Activated T-cell treated with anti-CD3 and anti-CD28 coated beads, Interleukin-2, amount 50 U/mL, for 4 hours (primary cell): Measurements from ENCODE around the gene DBH. TPM values are rescaled to one million over a fixed set of nuclear protein-coding genes. Genes with fewer than 3 reads are reported as not detected.
"Not testable (repeated sequence)": the region's sequence is repeated elsewhere in the genome, so short reads cannot be mapped to it uniquely, and the experiment has no call there.

Experiments used
- ATAC-seq, 2 donors: fragments of 200-7000 bp; cut with Tn5 transposase; one replicate each; pipeline ENCODE4 v1.10.0; 2021
- DNase-seq: peaks from one replicate; pipeline ENCODE4 v3.0.0-alpha.2; 2020
- H3K27me3 Mint-ChIP-seq: one replicate; pipeline ENCODE4 v1.8.0; 2021; ENCODE audit warnings: low read depth, mixed read lengths
- H3K36me3 Mint-ChIP-seq: one replicate; pipeline ENCODE4 v1.8.0; 2022; ENCODE audit warnings: mixed read lengths; ENCODE audit not compliant: insufficient read depth
- H3K4me1 Mint-ChIP-seq: one replicate; pipeline ENCODE4 v1.8.0; 2021; ENCODE audit warnings: low read depth, mixed read lengths
- H3K4me3 Mint-ChIP-seq: one replicate; pipeline ENCODE4 v1.8.0; 2021; ENCODE audit warnings: mild to moderate bottlenecking, moderate library complexity, mixed read lengths
- H3K9me3 Mint-ChIP-seq: one replicate; pipeline ENCODE4 v1.8.0; 2021; ENCODE audit warnings: mixed read lengths
- total RNA-seq, 3 donors: library from RNA; stranded (reverse); gene quantifications; one replicate each; pipeline ENCODE4 v1.2.1, GENCODE V29; 2021

DBH gene
- total RNA-seq, 3 donors from 2014 or later = not detected

DNA sequence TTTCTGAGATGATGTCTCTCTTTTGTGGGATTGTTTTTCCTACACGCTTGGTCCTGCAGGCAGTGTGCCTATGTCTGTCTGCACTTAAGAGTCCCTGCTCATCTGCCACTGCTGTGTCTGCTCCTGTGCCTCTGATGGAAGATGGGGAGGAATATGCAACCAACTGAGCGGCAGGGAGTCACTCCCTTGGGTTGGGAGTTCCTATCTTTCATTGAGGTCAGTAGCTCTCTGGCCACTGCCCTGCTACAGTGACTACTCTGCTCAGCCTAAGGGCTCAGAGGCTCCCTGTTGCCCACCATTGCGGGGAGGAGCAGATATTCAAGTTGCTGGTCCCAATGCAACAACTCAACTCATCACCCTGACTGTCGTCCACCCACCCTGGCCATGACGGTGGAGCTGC lies 13.6 kb upstream of the DBH start:
- no peak overlapping the region for H3K4me3 Mint-ChIP-seq
- peaks cover 36% of the 10 kb centered on the region for H3K4me1 Mint-ChIP-seq

DNA sequence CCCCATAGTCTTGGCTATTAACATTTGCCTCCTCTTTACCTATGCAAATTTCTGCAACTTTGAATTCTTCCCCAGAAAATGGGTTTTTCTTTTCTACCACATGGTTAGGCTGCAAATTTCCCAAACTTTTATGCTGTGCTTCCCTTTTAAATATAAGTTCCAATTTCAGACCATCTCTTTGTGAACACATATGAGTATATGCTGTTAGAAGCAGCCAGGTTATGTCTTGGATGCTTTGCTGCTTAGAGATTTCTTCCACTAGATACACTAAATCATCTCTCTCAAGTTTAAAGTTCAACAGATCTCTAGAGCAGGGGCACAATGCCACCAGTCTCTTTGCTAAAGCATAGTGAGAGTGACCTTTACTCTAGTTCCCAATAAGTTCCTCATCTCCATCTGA lies 10.2 kb upstream of the DBH start:
- ATAC-seq = not testable (repeated sequence)

More for the DNA sequence above, 13.6 kb upstream of the DBH start:
- Mint-ChIP-seq H3K9me3 (peaks cover 11% of the 10 kb centered on the region), H3K27me3 (peaks cover 2% of the 10 kb centered on the region), H3K36me3 (peaks cover 7% of the 10 kb centered on the region)
- DNase-seq = no peak
- ATAC-seq = no peak

GRCh38 chr9:133627341-133627740 lies 8.8 kb upstream of the DBH start:
- no peak for ATAC-seq
- H3K4me1 Mint-ChIP-seq = peaks cover 5% of the 10 kb centered on the region

More for the DNA sequence above, 10.2 kb upstream of the DBH start:
- not testable (repeated sequence) for H3K27me3 Mint-ChIP-seq, H3K36me3 Mint-ChIP-seq, DNase-seq, H3K4me3 Mint-ChIP-seq
- Mint-ChIP-seq H3K4me1 (peaks cover 17% of the 10 kb centered on the region), H3K9me3 (peaks cover 11% of the 10 kb centered on the region)

GRCh38 chr9:133628766-133629165 lies 7.4 kb upstream of the DBH start:
- Mint-ChIP-seq H3K36me3 (peaks cover 7% of the 10 kb centered on the region), H3K27me3 (peaks cover 2% of the 10 kb centered on the region), H3K4me1 (no peaks in the 10 kb centered on the region), H3K9me3 (peaks cover 11% of the 10 kb centered on the region), H3K4me3 (no peak overlapping the region)
- ATAC-seq (no peak), DNase-seq (no peak)

More at GRCh38 chr9:133627341-133627740, 8.8 kb upstream of the DBH start:
- H3K4me3 Mint-ChIP-seq = no peak overlapping the region
- peaks cover 11% of the 10 kb centered on the region for H3K9me3 Mint-ChIP-seq
- H3K27me3 Mint-ChIP-seq = peaks cover 2% of the 10 kb centered on the region
- no peak for DNase-seq
- H3K36me3 Mint-ChIP-seq = peaks cover 7% of the 10 kb centered on the region

DNA sequence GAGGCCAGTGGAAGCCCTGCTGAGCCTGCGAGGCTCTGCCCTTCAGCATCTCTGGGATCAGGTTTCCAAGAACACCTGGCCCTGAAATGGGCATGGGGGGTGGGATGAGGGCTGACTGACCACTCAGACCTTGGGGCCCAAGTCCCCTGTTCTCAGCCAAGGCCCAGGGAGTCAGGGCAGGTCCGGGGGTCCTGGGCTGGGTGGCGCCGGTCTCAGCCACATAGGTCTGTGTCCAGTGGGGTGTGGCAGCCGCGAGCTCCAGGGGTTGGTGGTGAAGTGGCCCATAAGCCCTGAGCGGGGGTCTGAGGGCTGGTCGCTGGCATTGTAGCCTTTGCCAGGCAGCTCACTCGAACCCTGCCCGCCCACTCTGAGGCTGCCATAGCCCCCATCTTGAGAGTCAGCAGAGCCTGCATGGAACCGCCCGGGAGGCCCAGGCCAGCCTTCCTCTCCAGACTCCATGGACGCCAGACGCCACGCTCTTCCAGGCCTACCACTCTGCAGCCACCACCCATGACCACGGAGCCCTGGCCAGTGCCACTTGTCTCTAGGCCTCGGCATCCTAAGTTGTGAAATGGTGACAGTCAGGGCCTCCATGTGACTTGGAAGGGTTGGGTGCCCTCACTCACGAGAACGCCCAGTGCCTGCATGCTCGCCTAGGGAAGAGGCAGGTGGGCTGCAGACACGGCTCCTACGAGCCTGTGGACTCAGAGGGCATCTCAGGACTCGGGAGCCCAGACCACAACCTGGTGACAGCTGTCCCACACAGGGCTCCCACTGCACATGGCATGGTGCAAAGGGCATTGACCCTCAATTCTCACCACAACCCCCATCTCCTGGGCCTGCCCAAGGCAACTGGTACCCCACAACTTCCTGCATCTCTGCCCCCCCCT lies 6.7 kb upstream of the DBH start:
- Mint-ChIP-seq H3K9me3 (peaks cover 11% of the 10 kb centered on the region), H3K36me3 (peaks cover 7% of the 10 kb centered on the region), H3K27me3 (peaks cover 2% of the 10 kb centered on the region), H3K4me1 (no peaks in the 10 kb centered on the region), H3K4me3 (no peak overlapping the region)
- DNase-seq (no peak), ATAC-seq (no peak)

DNA sequence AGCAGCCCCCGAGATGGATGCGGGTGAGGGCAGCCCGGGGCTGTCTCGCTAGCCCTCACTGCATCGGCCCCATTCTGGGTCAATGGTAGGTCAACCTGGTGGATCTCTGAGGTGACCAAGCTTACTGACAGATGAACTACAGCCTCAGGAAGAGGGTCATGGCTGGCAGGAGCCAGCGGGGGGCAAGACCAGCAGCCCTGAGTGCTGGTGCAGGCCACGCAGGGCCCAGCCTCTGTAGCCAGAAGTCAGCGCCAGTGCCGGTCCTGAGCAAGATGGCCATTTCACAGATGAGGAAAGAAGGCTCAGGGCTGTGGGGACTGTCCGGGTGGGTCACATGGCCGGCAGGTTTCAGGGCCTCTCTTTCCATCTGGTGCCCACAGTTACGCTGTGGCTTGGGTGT lies 5.1 kb upstream of the DBH start:
- no peaks in the 10 kb centered on the region for H3K4me1 Mint-ChIP-seq
- peaks cover 5% of the 10 kb centered on the region for H3K36me3 Mint-ChIP-seq
- H3K9me3 Mint-ChIP-seq = peaks cover 8% of the 10 kb centered on the region
- no peak for DNase-seq
- H3K27me3 Mint-ChIP-seq = peaks cover 3% of the 10 kb centered on the region
- H3K4me3 Mint-ChIP-seq = no peak overlapping the region
- no peak for ATAC-seq

DNA sequence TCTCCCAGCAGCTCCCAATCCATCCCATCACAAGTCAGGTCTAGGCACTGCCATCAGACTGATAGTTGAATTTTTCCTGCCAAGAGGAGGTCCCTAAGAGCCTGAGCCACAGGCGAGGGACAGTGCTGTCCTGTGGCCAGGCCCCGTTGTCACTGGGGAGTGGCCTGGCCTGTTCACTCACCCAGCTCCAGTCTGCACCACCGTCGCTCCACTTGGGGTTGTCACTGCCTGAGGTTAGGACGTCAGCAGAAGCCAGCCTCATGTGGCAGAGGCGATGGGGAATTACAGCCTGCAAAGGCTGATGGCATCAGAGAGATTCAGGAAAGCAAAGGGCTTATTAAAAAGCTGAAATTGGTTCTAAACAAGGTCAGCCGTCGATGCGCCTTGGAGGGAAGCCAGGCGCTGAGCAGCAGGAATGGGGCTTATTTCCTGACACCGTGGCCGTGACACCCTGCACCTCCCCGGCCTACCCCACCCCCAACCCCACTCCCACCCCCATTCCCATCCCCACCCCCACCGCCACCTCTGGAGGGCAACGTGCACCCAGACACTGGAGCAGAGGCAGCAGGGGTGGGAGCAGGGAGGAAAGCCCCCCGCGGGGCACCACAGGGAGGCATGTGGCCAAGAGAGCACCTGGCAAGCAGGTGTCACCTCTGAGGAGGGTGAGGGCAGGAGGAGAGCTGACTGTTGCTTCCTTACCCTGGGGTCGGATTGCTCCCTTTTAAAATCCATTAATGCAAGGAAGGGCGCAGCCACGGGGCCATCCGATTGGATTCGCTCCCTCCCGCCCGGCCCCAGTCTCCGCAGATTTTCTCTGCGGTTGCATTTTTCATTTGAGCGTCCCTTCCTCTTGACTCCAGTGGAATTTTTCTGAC lies 3.1 kb upstream of the DBH start:
- Mint-ChIP-seq H3K9me3 (no peaks in the 10 kb centered on the region), H3K4me3 (no peak overlapping the region), H3K4me1 (no peaks in the 10 kb centered on the region), H3K27me3 (peaks cover 2% of the 10 kb centered on the region), H3K36me3 (no peaks in the 10 kb centered on the region)
- DNase-seq (no peak), ATAC-seq (no peak)

DNA sequence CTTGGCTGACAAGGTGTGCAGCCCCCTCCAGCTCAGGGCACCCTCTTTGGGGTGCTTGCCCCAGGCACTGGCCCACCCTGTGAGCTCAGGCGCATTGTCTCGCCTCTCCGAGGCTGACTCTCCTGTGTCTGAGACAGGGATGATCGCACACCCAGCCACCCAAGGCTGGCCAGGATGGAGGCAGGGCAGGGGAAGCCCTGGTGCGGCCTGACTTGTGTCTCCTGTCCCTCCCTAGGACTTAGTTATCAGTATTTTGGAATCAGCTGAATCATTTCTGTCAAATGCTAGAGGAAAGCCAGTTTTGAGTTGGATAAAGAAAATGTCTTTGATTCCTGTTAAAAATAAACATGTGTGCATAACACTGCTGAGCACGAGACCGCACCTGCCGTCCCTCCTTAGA lies 2.5 kb upstream of the DBH start:
- Mint-ChIP-seq H3K4me1 (no peaks in the 10 kb centered on the region), H3K27me3 (peaks cover 2% of the 10 kb centered on the region), H3K36me3 (no peaks in the 10 kb centered on the region), H3K9me3 (no peaks in the 10 kb centered on the region), H3K4me3 (no peak overlapping the region)
- no peak for DNase-seq
- ATAC-seq = no peak

- Mint-ChIP-seq H3K4me3 (no peak overlapping the region), H3K9me3 (no peaks in the 10 kb centered on the region), H3K4me1 (no peaks in the 10 kb centered on the region), H3K27me3 (peaks cover 2% of the 10 kb centered on the region), H3K36me3 (no peaks in the 10 kb centered on the region)
- ATAC-seq = no peak
- no peak for DNase-seq
Measured at GRCh38 chr9:133634081-133634691, 2.0 kb upstream of the DBH start.

DNA sequence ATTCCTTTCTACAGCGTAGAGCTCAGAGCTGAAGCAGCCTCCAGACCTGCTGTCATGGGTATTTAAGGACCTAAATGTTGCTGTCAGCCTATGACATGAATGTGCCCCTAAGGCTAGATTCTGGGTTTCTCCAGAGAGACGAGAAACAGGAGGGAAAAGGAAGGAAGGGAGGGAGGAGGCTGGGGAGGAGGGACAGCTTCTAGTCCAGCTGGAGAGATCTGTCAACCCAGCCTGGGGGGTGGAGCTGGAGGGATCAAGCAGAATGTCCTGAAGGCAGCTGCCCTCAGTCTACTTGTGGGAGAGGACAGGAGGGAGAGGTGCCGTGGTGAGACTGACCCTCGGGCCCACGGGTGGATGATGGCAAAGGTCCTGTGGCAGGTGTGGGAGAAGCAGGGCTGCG lies 1.1 kb upstream of the DBH start:
- H3K36me3 Mint-ChIP-seq = no peaks in the 10 kb centered on the region
- no peaks in the 10 kb centered on the region for H3K4me1 Mint-ChIP-seq
- H3K27me3 Mint-ChIP-seq = peaks cover 2% of the 10 kb centered on the region
- DNase-seq (no peak), ATAC-seq (no peak)
- no peak overlapping the region for H3K4me3 Mint-ChIP-seq
- H3K9me3 Mint-ChIP-seq = no peaks in the 10 kb centered on the region

GRCh38 chr9:133636902-133637301 lies 739 bp downstream of the DBH start:
- DNase-seq (no peak), ATAC-seq (no peak)
- no peaks in the 10 kb centered on the region for H3K9me3 Mint-ChIP-seq
- no peak overlapping the region for H3K4me3 Mint-ChIP-seq
- no peaks in the 10 kb centered on the region for H3K36me3 Mint-ChIP-seq
- H3K27me3 Mint-ChIP-seq = peaks cover 2% of the 10 kb centered on the region
- H3K4me1 Mint-ChIP-seq = no peaks in the 10 kb centered on the region

- Mint-ChIP-seq H3K4me3 (no peak overlapping the region), H3K9me3 (no peaks in the 10 kb centered on the region), H3K27me3 (peaks cover 2% of the 10 kb centered on the region)
Measured at GRCh38 chr9:133637451-133638055, 1.4 kb downstream of the DBH start.

DNA sequence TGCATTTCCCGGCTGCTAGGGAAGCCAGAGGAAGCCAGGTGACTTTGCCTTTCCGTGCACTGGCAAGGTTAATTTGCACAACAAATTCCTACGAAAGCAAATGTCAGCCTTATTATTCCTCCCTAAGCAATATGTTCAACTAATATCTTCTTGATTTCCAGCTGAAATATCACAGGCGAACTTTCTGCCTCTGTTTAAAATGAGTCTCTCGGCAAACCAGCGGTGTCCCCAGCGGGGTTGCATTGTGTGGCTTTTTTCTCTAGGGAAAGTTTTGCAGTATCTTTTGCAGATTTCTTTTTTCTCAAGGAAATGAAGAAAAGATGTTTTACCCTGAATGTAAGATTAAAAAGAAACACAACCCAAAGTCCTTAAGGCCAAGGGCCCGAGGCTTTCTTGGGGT lies 1.9 kb downstream of the DBH start:
- H3K4me3 Mint-ChIP-seq = no peak overlapping the region
- H3K36me3 Mint-ChIP-seq = no peaks in the 10 kb centered on the region
- peaks cover 2% of the 10 kb centered on the region for H3K27me3 Mint-ChIP-seq
- DNase-seq (no peak), ATAC-seq (no peak)
- no peaks in the 10 kb centered on the region for H3K9me3 Mint-ChIP-seq
- H3K4me1 Mint-ChIP-seq = no peaks in the 10 kb centered on the region

More at GRCh38 chr9:133637451-133638055, 1.4 kb downstream of the DBH start:
- no peak for ATAC-seq
- Mint-ChIP-seq H3K36me3 (no peaks in the 10 kb centered on the region), H3K4me1 (no peaks in the 10 kb centered on the region)
- no peak for DNase-seq

GRCh38 chr9:133638711-133639110 lies 2.5 kb downstream of the DBH start:
- ATAC-seq (no peak), DNase-seq (no peak)
- H3K9me3 Mint-ChIP-seq = no peaks in the 10 kb centered on the region
- peaks cover 2% of the 10 kb centered on the region for H3K27me3 Mint-ChIP-seq
- no peak overlapping the region for H3K4me3 Mint-ChIP-seq
- H3K36me3 Mint-ChIP-seq = no peaks in the 10 kb centered on the region
- H3K4me1 Mint-ChIP-seq = no peaks in the 10 kb centered on the region
